Transverse colon (tissue), 4 donors: Measurements from ENCODE around the gene PAN3. TPM values are rescaled to one million over a fixed set of nuclear protein-coding genes. Genes with fewer than 3 reads are reported as not detected.

ENCODE experiments used
- DNase-seq: peaks from one replicate; pipeline ENCODE4 v3.0.0-alpha.2; 2019
- H3K27ac ChIP-seq, 4 donors: fragments of 200-600 bp; sonication (generic); 2 replicates each; pipeline ENCODE4 v1.5.1; 2016 to 2018; ENCODE audit warnings: inconsistent platforms in 4 of 4
- H3K27me3 ChIP-seq: fragments of 200-600 bp; sonication (generic); 2 replicates; pipeline ENCODE4 v1.5.1; 2017; ENCODE audit warnings: inconsistent platforms
- H3K36me3 ChIP-seq, 4 donors: fragments of 200-600 bp; sonication (generic); 2 replicates each; pipeline ENCODE4 v1.5.1; 2017 to 2019; ENCODE audit warnings: inconsistent platforms in 4 of 4
- H3K4me1 ChIP-seq, 4 donors: fragments of 200-600 bp; sonication (generic); 2 replicates each; pipeline ENCODE4 v1.5.1; 2017 to 2020; ENCODE audit warnings: inconsistent platforms in 4 of 4
- H3K4me3 ChIP-seq, 4 donors: fragments of 200-600 bp; sonication (generic); 1 replicate in 1 of 4; 2 replicates in 3 of 4; pipeline versions ENCODE4 v1.5.1 to v1.6.1; 2017 to 2019; ENCODE audit warnings: inconsistent platforms in 4 of 4
- H3K9me3 ChIP-seq, 2 donors: fragments of 200-600 bp; sonication (generic); 2 replicates each; pipeline ENCODE4 v1.5.1; 2017 to 2019; ENCODE audit warnings: inconsistent platforms in 2 of 2
- EP300 ChIP-seq: sonication (generic); formaldehyde crosslinking; IDR thresholded peaks from one replicate; pipeline ENCODE4 v1.6.1; 2017; ENCODE audit warnings: antibody characterized with exemption, low read depth
- POLR2A ChIP-seq: fragments of 450-650 bp; IDR thresholded peaks from one replicate; pipeline ENCODE4 v1.6.1; 2016; ENCODE audit warnings: antibody characterized with exemption, mild to moderate bottlenecking, moderate library complexity
- POLR2AphosphoS5 ChIP-seq, 3 donors: sonication (generic); formaldehyde crosslinking; IDR thresholded peaks; one replicate each; pipeline ENCODE4 v1.6.1; 2016; ENCODE audit warnings: antibody characterized with exemption in 3 of 3
- WGBS, 2 donors: methylation state at CpG; one replicate each; pipeline ENCODE4 v1.1.5; 2018; ENCODE audit warnings: low coverage in 1 of 2; 5-methylcytosine and 5-hydroxymethylcytosine counted together
- in situ Hi-C, 4 donors: fragments of 200-750 bp; cut with MboI; loops; one replicate each; pipeline versions ENCODE4 v1.15.0 to v1.15.1; 2017; ENCODE audit warnings: low sequenced_read_pairs in 3 of 4, low pct_ligation_motif_present in 1 of 4, low pct_unique_long_range_greater_than_20kb in 1 of 4
- intact Hi-C: fragments of 100-400 bp; cut with DNase I; formaldehyde crosslinking; loops from one replicate; pipeline ENCODE4 v1.15.1; 2023; ENCODE audit warnings: low total_unique reads
- total RNA-seq, 4 donors: library from RNA; depleted of rRNA; stranded (reverse); fragments of >200 nt; gene quantifications; one replicate each; pipeline ENCODE4 v1.1.0, GENCODE V29; 2016
- TF ChIP-seq, protein P1 (sequence below), 5 experiments: fragments of 200-600 bp in 3 of 5; fragments of 450-650 bp in 2 of 5; sonication (generic) in 3 of 5; IDR thresholded peaks; 1 replicate in 2 of 5; 2 replicates in 3 of 5; pipeline ENCODE4 v1.5.1; 2016 to 2017; ENCODE audit warnings: antibody characterized with exemption in 5 of 5, inconsistent platforms in 3 of 5, mild to moderate bottlenecking in 2 of 5, moderate library complexity in 1 of 5

Gene PAN3
- total RNA-seq, 4 donors from 2014 or later = 28.3 to 107 (median 46.6) TPM

DNA sequence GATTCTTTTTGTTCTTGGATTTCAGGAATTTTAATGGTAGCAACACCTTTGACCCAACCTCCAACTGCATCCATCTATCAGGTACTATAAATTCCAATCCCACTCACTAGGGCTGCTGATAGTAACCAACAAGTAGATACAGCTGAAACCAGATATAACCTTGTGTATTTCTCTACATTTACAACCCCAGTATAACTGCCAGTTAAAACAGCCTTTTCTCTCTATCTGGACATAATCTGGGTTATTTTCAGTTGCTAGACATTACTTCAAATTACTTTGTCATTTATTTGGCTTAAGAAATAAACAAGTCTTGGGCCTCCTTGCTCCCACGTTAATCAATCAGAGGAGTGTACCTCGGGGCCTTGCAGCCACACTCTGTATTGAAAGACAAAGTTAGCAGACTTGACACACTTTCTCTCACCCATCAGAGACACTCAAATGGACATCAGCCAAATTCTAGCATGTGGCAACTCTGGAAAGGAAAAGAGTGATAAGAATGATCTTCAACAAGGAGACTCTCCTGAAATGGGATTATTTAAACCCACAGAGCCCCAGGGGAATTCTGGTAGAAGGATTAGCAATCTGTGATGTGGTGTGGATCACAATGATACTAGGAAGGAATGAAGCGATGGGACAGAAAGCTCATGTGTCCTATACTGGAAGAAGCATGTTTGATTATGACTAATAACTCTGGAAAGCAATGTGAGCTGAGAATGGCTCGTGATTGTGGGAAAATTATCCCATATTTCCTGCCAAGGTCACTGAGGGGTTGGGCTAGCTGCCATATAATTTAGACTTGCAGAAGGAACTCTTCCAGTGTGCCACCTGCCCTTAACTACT, 199.0 kb downstream of the PAN3 start:
- WGBS, 2 donors = 51 to 58% methylated on average over 4 of the region's 4 CpGs
- Histone ChIP-seq H3K9me3 (no peaks in the 10 kb centered on the region), H3K4me3 (no peak overlapping the region), H3K4me1 (peaks cover 0 to 12% (median 3%) of the 10 kb centered on the region in 4 donors), H3K27ac (no peak overlapping the region), H3K36me3 (no peaks in the 10 kb centered on the region), H3K27me3 (peaks cover 4% of the 10 kb centered on the region)
- in situ Hi-C loops = loop anchor here in 2 of 4 donors (25.0 kb wide), 2 partner anchors 300 to 450 kb away; no protein-coding TSS in a partner anchor
- intact Hi-C loops = no loop called here
- TF ChIP-seq POLR2AphosphoS5 (IDR thresholded peaks at IDR 0.05) (no peak), POLR2A (no peak), EP300 (no peak)
- TF ChIP-seq, protein P1, sequence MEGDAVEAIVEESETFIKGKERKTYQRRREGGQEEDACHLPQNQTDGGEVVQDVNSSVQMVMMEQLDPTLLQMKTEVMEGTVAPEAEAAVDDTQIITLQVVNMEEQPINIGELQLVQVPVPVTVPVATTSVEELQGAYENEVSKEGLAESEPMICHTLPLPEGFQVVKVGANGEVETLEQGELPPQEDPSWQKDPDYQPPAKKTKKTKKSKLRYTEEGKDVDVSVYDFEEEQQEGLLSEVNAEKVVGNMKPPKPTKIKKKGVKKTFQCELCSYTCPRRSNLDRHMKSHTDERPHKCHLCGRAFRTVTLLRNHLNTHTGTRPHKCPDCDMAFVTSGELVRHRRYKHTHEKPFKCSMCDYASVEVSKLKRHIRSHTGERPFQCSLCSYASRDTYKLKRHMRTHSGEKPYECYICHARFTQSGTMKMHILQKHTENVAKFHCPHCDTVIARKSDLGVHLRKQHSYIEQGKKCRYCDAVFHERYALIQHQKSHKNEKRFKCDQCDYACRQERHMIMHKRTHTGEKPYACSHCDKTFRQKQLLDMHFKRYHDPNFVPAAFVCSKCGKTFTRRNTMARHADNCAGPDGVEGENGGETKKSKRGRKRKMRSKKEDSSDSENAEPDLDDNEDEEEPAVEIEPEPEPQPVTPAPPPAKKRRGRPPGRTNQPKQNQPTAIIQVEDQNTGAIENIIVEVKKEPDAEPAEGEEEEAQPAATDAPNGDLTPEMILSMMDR (IDR thresholded peaks at IDR 0.05) = no peak
- DNase-seq = no peak

DNA sequence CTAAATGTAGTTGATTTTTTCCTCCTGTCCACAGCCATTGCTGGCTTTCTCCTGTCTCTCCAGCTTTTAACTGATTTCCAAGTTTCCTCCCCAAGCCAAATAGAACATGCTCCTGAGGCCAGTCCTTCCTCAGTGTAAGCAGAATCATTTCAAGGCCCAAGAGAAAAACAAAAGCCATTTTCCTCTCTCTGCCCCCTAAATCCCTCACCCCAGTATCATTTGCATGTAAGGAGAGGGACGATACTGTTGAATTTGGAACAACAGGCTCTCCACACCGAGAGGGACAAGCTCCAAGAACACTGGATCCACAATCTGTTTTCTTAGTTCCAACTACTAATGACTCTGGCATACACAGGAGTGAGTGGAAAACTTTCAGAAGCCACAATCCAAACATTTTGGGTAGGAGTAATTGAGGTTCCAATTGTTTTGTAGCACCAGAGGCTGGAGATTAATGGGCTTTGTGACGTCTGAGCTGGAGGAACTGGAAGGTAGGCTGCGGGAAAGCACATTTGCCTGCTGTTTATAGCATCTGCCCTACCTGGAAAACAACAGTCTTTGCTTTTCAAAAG, 199.7 kb downstream of the PAN3 start:
- Histone ChIP-seq H3K4me3 (no peak overlapping the region), H3K9me3 (no peaks in the 10 kb centered on the region), H3K4me1 (peaks cover 0 to 12% (median 3%) of the 10 kb centered on the region in 4 donors), H3K27me3 (peaks cover 4% of the 10 kb centered on the region), H3K27ac (no peak overlapping the region), H3K36me3 (no peaks in the 10 kb centered on the region)
- TF ChIP-seq POLR2AphosphoS5 (IDR thresholded peaks at IDR 0.05) (no peak), EP300 (no peak), POLR2A (no peak)
- TF ChIP-seq, protein P1 (IDR thresholded peaks at IDR 0.05) = no peak
- no peak for DNase-seq
- intact Hi-C loops = no loop called here
- in situ Hi-C loops = loop anchor here in 2 of 4 donors (25.0 kb wide), 2 partner anchors 299 to 449 kb away; no protein-coding TSS in a partner anchor
- 63 to 83% methylated on average over 3 to 4 of the region's 4 CpGs for WGBS, 2 donors

DNA sequence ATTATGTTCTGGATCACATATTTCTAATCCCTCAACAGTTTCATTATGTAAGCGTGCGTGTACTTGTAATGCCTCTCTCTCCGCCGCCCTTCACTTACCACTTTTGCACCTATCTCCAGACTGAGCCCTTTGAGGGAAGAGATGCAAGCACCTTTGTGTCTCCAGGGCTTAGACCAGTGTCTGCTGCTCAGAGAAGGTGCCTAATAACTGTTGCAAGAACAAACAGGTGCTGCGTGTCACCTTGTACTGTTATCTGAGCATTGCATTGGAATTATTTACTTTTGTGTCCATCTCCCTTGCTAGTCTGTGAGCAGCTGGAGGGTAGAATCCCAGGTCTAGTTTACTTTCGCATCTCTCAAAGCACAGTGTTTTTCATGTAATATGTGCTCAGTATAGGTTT, 200.4 kb downstream of the PAN3 start:
- 74 to 78% methylated on average over 2 to 6 of the region's 6 CpGs for WGBS, 2 donors
- in situ Hi-C loops = loop anchor here in 2 of 4 donors (25.0 kb wide), 2 partner anchors 299 to 449 kb away; no protein-coding TSS in a partner anchor
- intact Hi-C loops = no loop called here
- no peak overlapping the region for H3K4me3 ChIP-seq
- TF ChIP-seq POLR2A (no peak), POLR2AphosphoS5 (IDR thresholded peaks at IDR 0.05) (no peak), EP300 (no peak)
- TF ChIP-seq, protein P1 (IDR thresholded peaks at IDR 0.05) = no peak
- no peaks in the 10 kb centered on the region for H3K9me3 ChIP-seq
- H3K27me3 ChIP-seq = peaks cover 4% of the 10 kb centered on the region
- peaks cover 0 to 12% (median 3%) of the 10 kb centered on the region in 4 donors for H3K4me1 ChIP-seq
- no peak overlapping the region for H3K27ac ChIP-seq
- no peaks in the 10 kb centered on the region for H3K36me3 ChIP-seq
- DNase-seq = no peak

DNA sequence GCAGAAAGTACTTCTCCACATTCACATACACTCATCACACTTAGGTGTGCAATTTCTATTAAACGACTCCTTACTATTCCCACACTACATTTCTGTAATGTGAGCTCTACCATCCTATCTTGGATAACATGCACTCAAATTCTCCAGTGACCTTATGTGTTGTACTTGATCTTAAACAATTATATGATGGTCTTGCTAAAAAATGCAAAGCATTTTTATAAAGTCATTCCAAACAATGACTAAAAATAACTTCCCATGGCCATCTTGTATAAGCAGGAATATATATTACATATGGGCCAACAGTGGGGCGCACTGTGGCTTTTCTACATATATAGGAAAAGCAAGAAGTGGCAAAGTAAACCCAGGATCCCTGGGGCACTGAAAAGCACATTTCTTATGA, 201.1 kb downstream of the PAN3 start:
- intact Hi-C loops = no loop called here
- no peak for DNase-seq
- WGBS, 2 donors = 89 to 94% methylated on average over 2 of the region's 2 CpGs

More for the DNA sequence above, 201.1 kb downstream of the PAN3 start:
- in situ Hi-C loops = loop anchor here in 2 of 4 donors (25.0 kb wide), 2 partner anchors 298 to 448 kb away; no protein-coding TSS in a partner anchor
- H3K4me3 ChIP-seq = no peak overlapping the region
- no peaks in the 10 kb centered on the region for H3K9me3 ChIP-seq
- H3K4me1 ChIP-seq = peaks cover 0 to 12% (median 3%) of the 10 kb centered on the region in 4 donors
- no peaks in the 10 kb centered on the region for H3K36me3 ChIP-seq
- no peak overlapping the region for H3K27ac ChIP-seq
- H3K27me3 ChIP-seq = peaks cover 4% of the 10 kb centered on the region
- TF ChIP-seq EP300 = no peak
- TF ChIP-seq, protein P1 (IDR thresholded peaks at IDR 0.05) = no peak
- no peak for TF ChIP-seq POLR2AphosphoS5 (IDR thresholded peaks at IDR 0.05)
- no peak for TF ChIP-seq POLR2A
